AG09309 (cell line): Measurements from ENCODE around the gene KRT71.

Experiments used
- DNase-seq: peaks from one replicate; pipeline ENCODE4 v3.0.0-alpha.2; 2010; ENCODE audit warnings: low read depth
- H3K4me3 ChIP-seq: 2 replicates; pipeline ENCODE4 v1.5.1; 2011; ENCODE audit warnings: mild to moderate bottlenecking, low read depth, low read length, moderate library complexity; ENCODE audit not compliant: control insufficient read depth
- TF ChIP-seq, protein P1 (sequence below): IDR thresholded peaks from 2 replicates; pipeline ENCODE4 v1.5.1; 2011; ENCODE audit warnings: mild to moderate bottlenecking, low read depth, low read length, inconsistent platforms; ENCODE audit not compliant: insufficient read depth, control insufficient read depth; ENCODE audit errors: missing control alignments

Gene KRT71

DNA sequence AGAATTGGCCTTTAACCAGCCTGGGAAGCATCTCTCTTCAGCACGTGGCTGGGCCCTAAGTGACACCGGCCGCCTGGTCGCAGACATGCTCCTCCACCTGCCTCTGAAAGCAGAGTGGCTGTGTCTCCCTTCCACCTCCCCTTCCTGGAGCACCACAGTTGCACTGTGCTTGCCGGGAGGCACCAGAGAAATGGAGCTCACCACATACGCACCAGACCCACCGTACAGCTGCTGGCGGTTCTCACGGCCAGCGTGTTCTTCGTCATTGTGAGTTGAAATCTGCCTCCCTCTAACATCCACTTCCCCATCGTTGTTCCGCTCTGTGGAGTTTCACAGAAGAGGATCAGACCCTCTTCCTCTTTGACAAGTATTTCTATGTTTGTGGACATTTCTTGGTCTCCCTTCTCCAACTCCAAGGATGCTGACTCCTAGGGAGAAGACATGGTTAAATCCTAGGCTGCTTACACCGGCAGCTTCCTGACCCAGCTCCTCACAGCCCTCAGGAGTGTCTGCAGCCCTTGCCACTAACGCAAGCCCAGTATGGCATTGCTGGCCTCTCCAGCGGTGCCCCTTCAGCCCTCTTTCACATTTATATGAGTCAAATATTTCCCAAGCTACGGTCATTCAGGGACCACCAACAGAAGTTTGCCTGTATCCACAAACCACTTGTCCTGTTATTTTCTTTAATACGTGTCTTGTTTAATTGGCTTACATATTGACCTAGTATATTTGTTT lies 21.2 kb downstream of the KRT71 start:
- TF ChIP-seq, protein P1, sequence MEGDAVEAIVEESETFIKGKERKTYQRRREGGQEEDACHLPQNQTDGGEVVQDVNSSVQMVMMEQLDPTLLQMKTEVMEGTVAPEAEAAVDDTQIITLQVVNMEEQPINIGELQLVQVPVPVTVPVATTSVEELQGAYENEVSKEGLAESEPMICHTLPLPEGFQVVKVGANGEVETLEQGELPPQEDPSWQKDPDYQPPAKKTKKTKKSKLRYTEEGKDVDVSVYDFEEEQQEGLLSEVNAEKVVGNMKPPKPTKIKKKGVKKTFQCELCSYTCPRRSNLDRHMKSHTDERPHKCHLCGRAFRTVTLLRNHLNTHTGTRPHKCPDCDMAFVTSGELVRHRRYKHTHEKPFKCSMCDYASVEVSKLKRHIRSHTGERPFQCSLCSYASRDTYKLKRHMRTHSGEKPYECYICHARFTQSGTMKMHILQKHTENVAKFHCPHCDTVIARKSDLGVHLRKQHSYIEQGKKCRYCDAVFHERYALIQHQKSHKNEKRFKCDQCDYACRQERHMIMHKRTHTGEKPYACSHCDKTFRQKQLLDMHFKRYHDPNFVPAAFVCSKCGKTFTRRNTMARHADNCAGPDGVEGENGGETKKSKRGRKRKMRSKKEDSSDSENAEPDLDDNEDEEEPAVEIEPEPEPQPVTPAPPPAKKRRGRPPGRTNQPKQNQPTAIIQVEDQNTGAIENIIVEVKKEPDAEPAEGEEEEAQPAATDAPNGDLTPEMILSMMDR, result no peak
- H3K4me3 ChIP-seq, result no peak overlapping the region
- no peak for DNase-seq

- no peak for DNase-seq
- TF ChIP-seq, protein P1, result no peak
- H3K4me3 ChIP-seq, result no peak overlapping the region
These were observed 22.0 kb downstream of the KRT71 start for GRCh38 chr12:52530905-52531304.

GRCh38 chr12:52530366-52530765 lies 22.6 kb downstream of the KRT71 start:
- DNase-seq, result no peak
- H3K4me3 ChIP-seq, result no peak overlapping the region
- TF ChIP-seq, protein P1, result no peak

GRCh38 chr12:52529846-52530245 lies 23.1 kb downstream of the KRT71 start:
- no peak for DNase-seq
- TF ChIP-seq, protein P1, result no peak
- no peak overlapping the region for H3K4me3 ChIP-seq

- no peak for DNase-seq
- no peak overlapping the region for H3K4me3 ChIP-seq
- TF ChIP-seq, protein P1, result no peak
These were observed 23.5 kb downstream of the KRT71 start for GRCh38 chr12:52529417-52529816.

GRCh38 chr12:52528641-52529143 lies 24.3 kb downstream of the KRT71 start:
- TF ChIP-seq, protein P1, result no peak
- no peak for DNase-seq

More at GRCh38 chr12:52528641-52529143, 24.3 kb downstream of the KRT71 start:
- no peak overlapping the region for H3K4me3 ChIP-seq
